Skin epidermis (tissue), 12 donors: ENCODE results near the gene KCNAB3.

Experiments used
- H3K27ac ChIP-seq, 21 experiments: fragments of 200-600 bp; sonication (generic) in 11 of 21; one replicate each; pipeline ENCODE4 v1.5.0; 2020; ENCODE audit warnings: mild to moderate bottlenecking in 3 of 21, inconsistent platforms in 2 of 21, moderate library complexity in 2 of 21
- H3K4me3 ChIP-seq, 7 experiments: fragments of 200-600 bp; sonication (generic) in 2 of 7; one replicate each; pipeline ENCODE4 v1.5.0; 2020; ENCODE audit warnings: inconsistent platforms in 2 of 7, mild to moderate bottlenecking in 2 of 7, moderate library complexity in 1 of 7

Gene KCNAB3

DNA sequence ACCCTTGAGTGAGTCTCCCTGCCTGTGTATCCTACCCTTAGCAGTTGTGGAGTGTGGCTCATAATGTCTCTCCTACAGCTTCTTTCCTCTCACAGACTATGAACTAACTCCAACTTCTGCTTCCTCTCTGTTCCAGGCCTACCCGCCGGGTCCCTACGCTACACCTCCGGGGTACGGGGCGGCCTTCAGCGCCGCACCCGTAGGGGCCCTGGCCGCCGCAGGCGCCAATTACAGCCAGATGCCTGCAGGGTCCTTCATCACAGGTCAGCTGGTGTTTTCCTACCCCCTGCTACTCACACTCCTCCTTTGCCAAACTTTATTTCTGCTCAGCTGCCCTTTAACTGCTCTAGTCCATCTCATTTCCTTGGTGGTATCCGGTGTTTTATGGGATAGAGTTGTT is 18.9 kb downstream of the KCNAB3 start:
- H3K4me3 ChIP-seq = no peak overlapping the region
- H3K27ac ChIP-seq = no peak overlapping the region

DNA sequence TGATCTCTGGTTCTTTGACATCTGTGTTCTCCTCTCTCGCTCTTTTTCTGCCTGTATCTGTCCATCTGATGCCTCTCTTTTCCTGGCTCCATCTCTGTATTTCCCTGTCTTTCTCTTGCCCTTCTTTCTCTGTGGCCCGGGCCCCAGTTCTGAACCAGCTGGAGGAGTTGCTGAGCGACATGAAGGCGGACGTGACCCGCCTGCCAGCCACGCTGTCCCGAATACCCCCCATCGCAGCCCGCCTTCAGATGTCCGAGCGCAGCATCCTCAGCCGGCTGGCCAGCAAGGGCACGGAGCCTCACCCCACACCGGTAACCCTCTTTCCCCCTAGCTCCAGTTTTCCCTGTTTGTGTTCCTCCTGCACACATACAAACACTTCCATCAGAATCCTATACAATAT is 19.4 kb downstream of the KCNAB3 start:
- H3K27ac ChIP-seq = no peak overlapping the region
- H3K4me3 ChIP-seq = no peak overlapping the region

DNA sequence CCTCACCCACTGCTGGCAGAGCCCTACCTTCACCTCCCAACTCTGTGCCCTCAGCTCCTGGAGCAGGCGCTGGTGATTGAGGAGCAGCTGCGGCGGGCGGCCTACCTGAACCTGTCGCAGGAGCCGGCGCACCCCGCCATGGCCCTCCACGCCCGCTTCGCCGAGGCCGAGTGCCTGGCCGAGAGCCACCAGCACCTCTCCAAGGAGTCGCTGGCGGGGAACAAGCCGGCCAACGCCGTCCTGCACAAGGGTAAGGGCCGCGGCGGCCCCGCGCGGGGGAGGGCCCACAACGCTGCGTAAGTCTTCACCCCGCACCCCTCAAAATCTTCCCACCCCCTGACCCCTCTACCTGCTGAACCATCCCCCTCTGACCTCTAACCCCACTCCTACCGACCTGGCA is 20.6 kb downstream of the KCNAB3 start:
- Histone ChIP-seq H3K4me3 (no peak overlapping the region), H3K27ac (no peak overlapping the region)

DNA sequence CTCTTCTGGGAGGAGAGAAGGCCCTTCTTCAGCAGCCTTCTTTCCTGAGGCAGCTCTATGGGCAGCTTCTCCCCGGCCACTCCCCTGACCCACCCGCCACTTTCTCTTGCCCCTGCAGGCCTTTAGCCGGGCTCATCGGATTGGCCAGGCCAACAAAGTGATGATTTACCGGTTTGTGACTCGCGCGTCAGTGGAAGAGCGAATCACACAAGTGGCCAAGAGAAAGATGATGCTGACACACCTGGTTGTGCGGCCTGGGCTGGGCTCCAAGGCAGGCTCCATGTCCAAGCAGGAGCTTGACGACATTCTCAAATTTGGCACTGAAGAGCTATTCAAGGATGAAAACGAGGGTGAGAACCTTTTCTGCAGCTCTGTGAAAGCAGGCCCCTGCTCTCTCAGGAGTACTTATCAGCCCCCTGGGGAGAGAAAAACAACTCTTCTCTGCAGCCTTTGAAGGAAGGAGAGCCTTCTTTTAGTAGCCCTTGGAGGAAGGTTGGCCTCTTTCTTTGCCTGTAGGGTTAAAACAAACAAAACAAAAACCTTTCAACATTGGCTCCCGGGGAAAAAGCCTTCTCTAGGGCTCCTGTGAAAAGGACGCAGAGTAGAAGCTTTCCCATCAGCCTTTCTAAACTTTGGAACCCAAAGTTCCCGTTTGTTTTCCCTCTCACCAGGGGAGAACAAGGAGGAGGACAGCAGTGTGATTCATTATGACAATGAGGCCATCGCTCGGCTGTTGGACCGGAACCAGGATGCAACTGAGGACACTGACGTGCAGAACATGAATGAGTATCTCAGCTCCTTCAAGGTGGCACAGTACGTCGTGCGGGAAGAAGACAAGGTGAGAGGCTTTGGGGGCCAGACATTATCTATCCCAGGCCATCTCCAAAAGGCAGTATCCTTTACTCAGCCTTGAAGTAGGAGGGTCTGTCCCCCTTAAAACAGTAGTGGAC is 26.2 kb downstream of the KCNAB3 start:
- no peak overlapping the region for H3K4me3 ChIP-seq
- no peak overlapping the region for H3K27ac ChIP-seq

DNA sequence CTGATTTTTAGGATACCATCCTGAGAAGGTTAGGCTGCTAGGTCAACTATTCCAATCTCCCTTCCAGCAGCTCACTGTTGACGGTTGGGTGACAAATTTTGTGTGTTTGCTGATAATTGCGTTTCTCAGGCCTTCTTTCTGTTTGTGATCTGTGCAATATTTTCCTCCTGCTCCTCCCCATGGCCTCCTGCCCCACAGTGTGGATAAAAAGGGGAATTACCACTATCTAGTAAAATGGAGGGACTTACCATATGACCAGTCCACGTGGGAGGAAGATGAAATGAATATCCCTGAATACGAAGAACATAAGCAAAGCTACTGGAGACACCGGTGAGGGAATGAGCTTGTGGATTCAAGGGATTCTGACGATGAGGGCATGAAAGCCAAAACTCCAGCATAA is 31.9 kb downstream of the KCNAB3 start:
- H3K27ac ChIP-seq = peak overlapping the region in 2 of 21 experiments; percentile 19 to 21
- H3K4me3 ChIP-seq = no peak overlapping the region

DNA sequence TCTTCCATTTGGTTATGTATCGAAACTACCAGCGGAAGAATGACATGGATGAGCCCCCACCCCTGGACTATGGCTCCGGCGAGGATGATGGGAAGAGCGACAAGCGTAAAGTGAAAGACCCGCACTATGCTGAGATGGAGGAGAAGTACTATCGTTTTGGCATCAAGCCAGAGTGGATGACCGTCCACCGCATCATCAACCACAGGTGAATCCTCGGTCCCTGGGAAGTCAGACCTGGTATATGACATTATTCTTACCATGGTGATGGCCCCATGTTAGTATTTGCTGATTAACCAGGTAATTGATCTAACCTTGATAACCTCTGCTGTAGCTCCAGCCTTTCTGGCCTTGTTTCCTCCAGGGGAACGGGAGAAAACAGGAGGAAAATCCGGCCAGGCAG is 32.6 kb downstream of the KCNAB3 start:
- Histone ChIP-seq H3K27ac (peak overlapping the region in 1 of 21 experiments; percentile 21), H3K4me3 (no peak overlapping the region)

DNA sequence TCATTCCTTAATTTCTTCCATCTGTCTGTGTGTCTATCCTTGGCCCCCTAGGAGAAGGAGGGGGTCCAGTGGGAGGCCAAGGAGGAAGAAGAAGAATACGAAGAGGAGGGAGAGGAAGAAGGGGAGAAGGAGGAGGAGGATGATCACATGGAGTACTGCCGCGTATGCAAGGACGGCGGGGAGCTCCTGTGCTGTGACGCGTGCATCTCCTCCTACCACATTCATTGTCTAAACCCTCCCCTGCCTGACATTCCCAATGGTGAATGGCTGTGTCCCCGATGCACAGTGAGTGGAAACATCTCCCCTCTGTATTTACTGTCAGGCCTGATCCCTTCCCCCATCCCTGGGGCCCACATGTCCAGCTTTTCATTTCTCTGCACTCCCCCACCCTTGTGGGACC is 34.8 kb downstream of the KCNAB3 start:
- H3K27ac ChIP-seq = no peak overlapping the region

DNA sequence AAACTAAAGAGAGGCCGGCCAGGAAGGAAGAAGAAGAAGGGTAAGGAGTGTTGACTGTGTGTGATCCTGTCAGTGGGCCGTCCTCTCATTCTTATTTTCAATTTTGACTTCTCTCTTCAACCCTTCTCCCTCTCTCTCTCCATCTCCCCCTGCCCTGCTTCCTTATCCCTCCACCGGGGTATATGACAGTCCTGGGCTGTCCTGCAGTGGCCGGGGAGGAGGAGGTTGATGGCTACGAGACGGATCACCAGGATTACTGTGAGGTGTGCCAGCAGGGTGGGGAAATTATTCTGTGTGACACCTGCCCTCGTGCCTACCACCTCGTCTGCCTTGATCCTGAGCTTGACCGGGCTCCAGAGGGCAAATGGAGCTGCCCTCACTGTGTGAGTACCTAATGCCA is 35.4 kb downstream of the KCNAB3 start:
- H3K27ac ChIP-seq = no peak overlapping the region
- H3K4me3 ChIP-seq = no peak overlapping the region

More for the DNA sequence above, 34.8 kb downstream of the KCNAB3 start:
- H3K4me3 ChIP-seq = no peak overlapping the region

DNA sequence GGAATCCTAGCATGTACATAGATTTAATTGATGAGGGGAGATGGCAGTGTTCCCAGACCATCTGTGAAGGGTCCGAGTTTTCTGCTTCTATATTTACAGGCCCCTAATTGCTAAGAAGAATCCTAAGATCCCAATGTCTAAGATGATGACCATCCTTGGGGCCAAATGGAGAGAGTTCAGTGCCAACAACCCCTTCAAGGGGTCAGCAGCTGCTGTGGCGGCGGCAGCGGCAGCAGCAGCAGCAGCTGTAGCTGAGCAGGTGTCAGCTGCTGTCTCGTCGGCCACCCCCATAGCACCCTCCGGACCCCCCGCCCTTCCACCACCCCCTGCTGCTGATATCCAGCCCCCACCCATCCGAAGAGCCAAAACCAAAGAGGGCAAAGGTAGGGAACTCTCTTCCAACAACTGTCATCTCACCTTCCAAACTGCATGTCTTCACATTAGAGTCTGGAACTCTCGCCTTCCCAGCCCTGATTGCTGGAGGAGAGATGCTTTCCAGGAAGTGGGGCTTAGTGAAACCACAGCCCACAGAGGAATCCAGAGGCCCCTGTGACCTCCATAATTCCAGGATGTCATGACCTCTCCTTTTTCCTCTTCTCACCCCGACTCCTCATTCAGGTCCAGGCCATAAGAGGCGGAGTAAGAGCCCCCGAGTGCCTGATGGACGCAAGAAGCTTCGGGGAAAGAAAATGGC is 36.3 kb downstream of the KCNAB3 start:
- H3K4me3 ChIP-seq = no peak overlapping the region

DNA sequence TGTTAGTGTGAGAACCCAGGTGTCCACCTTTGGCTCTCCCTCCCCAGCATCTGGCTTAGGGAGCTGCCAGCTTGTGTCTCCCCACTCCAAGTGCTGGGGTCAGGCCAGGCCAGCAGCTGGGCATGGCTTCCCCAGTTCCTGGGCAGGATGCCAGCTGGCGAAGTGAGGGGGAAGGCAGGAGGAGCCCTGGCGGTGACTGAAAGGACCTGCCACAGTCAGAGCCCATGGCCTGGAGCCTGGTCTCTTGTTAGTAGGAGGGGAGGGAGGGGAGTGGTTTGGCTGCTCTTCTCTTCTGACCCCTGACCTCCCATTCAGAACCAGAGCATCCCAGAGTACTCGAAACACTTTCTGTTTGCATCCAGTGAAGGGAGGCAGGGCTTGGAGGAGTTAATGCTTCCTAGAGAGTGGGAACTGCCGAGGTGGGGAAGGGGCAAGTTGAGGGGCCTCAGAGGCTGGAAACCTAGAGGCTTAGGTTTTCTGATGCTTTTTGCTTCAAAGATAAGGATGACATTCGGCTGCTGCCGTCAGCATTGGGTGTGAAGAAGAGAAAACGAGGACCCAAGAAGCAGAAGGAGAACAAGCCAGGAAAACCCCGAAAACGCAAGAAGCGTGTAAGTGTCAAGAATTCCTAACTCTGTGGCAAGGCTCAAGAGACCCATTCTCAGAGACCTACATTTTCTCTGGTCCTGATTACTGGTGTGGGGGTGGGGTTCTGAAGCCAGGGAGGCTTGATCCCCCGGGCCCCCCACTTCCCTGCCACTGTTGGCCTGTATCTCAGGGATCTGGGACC is 40.3 kb downstream of the KCNAB3 start:
- Histone ChIP-seq H3K27ac (peak overlapping the region in 20 of 21 experiments; percentile 73 to 98 (median 92)), H3K4me3 (peak overlapping the region in 2 of 7 experiments; percentile 66 to 88)

More for the DNA sequence above, 36.3 kb downstream of the KCNAB3 start:
- peak overlapping the region in 1 of 21 experiments; percentile 14 for H3K27ac ChIP-seq

DNA sequence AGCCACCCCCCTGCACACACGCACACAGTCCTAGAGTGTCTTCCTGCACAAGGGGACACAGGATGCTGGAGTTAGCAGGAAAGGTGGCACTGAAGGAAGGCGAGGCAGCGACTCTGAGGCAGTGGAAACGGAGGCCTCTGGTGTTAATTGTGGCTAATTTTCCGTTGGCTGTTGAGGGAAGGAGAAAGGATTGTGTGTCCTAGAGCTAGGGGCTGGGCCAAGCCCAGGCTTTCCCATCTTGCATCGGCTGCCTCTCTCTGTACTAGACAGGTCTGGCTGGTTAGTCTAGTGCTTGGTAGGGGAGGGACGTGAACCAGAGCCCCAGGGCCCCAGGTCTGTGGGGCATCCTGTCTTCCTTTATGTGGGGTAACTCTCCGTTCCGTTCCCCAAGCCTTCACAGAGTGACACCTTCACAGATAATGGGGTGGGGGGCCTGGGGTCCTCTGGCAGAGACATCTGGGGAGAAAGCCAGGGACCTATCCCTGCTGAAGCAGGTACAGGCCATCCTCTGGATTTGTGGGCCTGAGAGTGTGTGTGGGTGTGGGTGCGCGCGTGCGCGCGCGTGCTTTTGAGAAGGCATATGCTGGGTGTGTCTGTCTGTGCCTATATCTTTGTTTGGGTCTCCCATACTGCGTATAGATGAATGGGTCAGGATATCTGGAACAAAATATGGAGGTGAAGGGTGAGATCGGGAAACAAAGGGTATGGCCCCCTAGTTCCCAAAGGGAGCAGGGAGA is 41.3 kb downstream of the KCNAB3 start, which contains the start of gene CHD3:
Gene CHD3, plus strand, starts transcription at position 606 of the 737 bp plus-strand sequence. CDS start 212 bp downstream, outside the sequence.
- peak within 1 kb of the TSS; percentile 43 to 88 (median 73) for H3K4me3 ChIP-seq
- H3K27ac ChIP-seq = peak within 1 kb of the TSS in 20 of 21 experiments; percentile 73 to 98 (median 92)

DNA sequence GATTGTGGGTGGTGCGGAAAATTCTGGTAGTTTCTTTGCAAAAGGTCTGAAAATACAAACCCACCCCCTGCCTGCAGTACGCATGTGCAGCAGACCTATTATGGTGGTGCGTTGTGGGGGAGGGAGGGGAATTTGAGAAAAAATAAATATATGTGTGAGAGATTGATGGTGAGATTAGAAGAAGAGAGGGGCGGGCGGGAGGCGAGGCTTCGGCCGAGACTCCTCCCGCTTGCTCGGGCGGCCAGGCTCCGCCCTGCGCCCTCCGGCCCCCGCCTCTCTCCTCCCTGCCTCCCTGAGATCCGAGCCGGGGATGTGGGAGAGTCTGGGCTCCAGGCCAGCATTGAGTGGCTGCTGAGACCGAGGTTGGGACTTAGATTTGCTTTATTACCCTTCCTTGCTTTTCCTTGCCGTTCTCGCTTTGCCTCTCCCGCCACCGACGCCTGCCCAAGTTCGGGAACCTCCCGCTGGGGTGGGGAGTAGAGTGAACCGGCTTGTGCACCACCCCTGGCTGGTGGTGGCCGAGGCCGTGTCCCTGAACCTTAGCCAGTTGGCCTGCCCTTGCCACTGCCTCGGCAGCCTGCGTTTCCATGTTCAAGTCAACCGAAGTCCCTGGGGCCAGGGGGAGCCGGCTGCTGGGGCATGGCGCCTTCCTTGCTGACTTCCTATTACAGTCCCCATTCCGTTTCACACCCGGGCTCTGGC is 42.0 kb downstream of the KCNAB3 start:
- Histone ChIP-seq H3K27ac (peak overlapping the region in 20 of 21 experiments; percentile 73 to 98 (median 93)), H3K4me3 (peak overlapping the region; percentile 43 to 88 (median 73))

DNA sequence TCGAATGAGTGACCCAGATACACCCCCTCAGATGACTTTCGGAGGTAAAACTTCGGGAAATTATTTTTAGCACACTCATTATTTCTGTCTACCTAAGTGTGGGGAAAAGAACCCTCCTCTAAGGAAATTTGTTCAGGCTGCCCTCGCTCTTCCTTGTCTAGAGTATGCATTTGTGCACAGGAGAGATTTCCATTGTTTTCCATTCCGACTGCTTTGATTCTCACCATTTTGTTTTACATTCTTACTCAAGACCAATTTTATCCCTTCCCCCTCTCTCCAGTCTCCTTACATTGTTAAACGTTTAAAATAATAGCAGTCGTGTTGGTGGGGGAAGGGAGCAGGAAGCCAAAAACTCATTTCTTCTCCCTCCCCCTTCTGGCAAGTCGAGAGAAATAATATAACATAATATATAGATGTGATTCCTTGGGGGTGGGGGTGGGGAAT is 42.6 kb downstream of the KCNAB3 start:
- Histone ChIP-seq H3K4me3 (peak overlapping the region; percentile 66 to 88 (median 81)), H3K27ac (peak overlapping the region; percentile 8 to 98 (median 93))

DNA sequence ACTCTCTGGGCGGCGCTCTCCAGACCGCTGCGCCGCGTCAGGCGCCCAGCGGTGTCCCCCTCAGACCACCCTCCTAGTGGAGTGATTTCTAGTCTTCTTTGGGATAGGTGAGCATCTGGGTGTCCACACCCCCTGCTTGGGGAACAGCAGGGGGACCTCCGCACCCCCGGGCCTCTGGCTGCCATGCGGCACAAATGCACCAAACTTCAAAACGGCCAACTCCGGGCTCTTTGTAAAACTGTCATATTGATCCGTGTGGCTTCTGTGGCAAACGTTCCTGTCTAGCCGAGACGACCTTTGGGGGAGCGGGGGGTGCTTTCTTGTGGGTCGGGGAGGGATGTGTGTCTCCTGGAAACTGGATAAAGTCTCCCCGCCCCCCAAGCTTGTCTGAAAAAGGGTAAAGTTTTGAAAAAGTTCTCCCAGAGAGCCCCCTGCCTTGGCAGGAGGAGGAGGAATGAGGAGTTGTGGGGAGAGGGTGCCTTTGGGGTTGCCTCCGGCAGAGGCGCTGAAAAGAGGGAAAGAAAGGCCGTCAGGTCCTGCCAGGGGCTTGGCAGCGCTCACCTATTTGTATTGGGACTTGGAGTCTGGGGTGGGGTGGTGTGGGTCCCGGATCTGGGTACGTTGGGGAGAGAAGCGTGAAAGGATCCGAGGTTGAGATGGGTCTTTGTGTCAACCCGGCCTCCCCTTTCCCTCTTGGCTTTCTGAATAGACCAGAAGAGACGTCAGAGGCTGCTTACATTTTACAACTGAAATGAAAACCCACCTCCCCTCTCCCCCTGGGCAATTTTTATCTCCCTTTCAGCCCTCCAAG is 43.2 kb downstream of the KCNAB3 start:
- H3K4me3 ChIP-seq = peak overlapping the region; percentile 66 to 88 (median 81)
- peak overlapping the region; percentile 8 to 98 (median 93) for H3K27ac ChIP-seq

DNA sequence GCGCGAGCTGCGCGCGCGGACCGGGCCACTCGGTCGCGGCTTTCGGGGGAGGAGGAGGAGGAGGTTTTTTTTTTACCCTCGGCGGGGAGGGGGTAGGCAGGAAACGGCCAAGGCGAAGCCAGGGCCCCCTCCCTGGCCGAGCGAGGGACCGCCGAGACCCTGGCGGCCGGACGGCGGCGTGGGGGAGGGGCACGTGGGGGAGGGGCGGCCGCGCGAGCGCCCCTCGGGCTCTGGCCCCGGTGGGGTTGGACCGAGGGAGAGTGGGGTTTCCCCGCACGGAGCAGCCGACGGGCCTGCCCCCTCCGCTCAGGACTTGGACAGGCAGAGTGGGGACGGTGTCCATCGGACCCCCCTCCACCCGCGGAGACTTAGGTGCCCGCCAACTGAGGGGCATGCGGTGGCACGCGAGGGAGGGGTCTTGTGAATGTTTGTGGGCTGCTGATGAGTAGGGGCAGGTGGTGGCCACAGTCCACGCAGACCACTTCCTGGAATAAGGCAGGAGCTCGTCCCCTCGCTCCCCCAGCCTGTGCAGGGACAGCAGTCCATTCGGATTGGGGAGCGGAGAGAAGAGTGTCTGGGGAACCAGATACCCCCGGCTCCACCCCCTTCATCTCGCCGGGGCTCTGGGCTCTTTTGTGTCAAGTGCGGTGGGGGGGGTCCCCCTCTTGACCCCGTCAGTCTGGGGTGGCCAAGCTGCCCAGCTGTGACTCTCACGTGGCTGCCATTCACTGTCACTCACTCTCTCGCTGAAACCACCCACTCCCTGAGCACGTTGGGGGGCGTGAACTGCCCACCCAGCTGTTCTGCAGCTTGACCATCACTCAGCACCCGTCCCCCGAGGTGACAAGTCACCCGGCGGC is 44.1 kb downstream of the KCNAB3 start:
- Histone ChIP-seq H3K27ac (peak overlapping the region; percentile 23 to 98 (median 93)), H3K4me3 (peak overlapping the region; percentile 66 to 88 (median 81))

DNA sequence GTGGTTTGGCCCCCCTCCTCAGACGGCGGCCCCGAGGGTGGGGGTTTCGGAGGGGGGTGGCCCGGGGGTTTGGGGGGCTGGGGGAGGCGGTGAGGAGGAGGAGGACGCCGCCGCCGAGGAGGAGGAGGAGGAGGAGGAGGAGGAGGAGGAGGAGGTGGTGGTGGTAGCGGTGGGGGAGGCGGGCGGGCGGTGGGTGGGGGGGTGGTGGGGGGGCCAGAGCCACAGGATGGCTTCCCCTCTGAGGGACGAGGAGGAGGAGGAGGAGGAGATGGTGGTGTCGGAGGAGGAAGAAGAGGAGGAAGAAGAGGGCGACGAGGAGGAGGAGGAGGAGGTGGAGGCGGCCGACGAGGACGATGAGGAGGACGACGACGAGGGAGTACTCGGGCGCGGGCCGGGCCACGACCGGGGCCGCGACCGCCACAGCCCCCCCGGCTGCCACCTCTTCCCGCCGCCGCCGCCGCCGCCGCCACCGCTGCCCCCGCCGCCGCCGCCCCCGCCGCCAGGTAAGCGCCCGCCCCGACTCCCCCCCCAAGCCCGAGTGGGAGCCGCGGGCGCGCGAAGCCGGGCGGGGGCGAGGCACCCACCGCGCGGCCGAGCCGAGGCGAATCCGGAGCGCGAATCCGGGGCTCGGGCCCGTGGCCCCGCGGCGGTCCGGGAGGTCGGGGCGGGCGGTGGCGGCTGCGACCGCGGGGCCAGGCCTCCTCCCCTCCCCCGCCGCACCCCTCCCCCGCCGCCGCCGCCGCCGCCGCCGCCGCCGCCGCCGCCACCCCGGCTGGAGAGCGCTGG is 44.9 kb downstream of the KCNAB3 start:
- H3K27ac ChIP-seq = peak overlapping the region; percentile 23 to 98 (median 93)
- H3K4me3 ChIP-seq = peak overlapping the region; percentile 66 to 88 (median 81)
